GM18858 (cell line): ENCODE data around the gene UPK3BL2.
"Not testable (repeated sequence)": the region's sequence is repeated elsewhere in the genome, so short reads cannot be mapped to it uniquely, and the experiment has no call there.

Experiments used
- ATAC-seq: cut with Tn5 transposase; IDR thresholded peaks from one replicate; pipeline ENCODE4 v1.9.1; 2021; ENCODE audit not compliant: unreplicated experiment

Gene UPK3BL2, protein sequence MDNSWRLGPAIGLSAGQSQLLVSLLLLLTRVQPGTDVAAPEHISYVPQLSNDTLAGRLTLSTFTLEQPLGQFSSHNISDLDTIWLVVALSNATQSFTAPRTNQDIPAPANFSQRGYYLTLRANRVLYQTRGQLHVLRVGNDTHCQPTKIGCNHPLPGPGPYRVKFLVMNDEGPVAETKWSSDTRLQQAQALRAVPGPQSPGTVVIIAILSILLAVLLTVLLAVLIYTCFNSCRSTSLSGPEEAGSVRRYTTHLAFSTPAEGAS

GRCh38 chr7:102543596-102543995 lies at the start of gene UPK3BL2:
TSS of gene UPK3BL2 (minus strand) at chr7:102543696. CDS start at chr7:102543636, 60 bp downstream.
- ATAC-seq: not testable (repeated sequence)

DNA sequence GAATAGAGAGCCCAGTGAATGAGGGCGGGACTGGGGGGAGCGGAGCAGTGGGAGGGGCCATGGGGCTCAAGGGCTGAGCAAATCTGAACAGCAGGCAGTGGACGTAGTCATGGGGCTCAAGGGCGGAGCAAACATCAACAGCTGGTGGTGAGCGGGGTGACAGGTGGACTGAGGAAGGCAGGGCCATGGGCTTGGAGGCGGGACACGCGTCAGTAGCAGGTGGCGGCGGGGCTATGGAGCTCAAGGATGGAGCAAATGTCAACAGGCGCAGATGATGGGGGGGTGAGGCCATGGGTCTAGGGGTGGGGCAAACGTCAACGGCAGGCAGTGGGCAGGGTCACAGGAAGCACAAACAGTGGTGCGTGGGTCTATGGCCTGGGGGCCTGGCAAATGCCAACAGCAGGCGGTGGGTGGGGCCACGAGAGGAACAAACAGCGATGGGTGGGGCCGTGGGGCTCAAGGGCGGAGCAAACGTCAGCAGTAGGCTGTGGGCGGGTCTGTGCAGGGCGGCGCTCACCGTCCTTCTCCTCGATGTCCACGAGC lies 49.1 kb upstream of the UPK3BL2 start:
- ATAC-seq: peak; percentile 25

- peak; percentile 29 for ATAC-seq
Measured at GRCh38 chr7:102589857-102590256, 46.4 kb upstream of the UPK3BL2 start.

- ATAC-seq: not testable (repeated sequence)
Measured at GRCh38 chr7:102583495-102583894, 40.0 kb upstream of the UPK3BL2 start.

- not testable (repeated sequence) for ATAC-seq
Measured at GRCh38 chr7:102581722-102582121, 38.2 kb upstream of the UPK3BL2 start.

DNA sequence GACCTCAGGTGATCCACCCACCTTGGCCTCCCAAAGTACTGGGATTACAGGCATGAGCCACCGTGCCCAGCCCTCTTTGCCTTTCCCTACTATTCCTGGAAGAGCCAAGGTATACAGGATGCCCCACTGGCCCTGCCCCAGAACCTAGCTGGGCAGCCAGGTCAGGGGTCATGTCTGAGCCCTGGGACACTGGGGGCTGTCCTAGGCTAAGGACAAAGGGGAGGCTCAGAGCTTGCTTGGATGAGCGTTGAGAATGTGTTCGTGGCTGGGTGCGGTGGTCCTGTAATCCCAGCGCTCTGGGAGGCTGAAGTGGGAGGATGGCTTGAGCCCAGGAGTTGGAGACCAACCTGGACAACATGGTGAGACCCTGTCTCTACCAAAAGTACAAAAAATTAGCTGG lies 35.0 kb upstream of the UPK3BL2 start:
- ATAC-seq: not testable (repeated sequence)

DNA sequence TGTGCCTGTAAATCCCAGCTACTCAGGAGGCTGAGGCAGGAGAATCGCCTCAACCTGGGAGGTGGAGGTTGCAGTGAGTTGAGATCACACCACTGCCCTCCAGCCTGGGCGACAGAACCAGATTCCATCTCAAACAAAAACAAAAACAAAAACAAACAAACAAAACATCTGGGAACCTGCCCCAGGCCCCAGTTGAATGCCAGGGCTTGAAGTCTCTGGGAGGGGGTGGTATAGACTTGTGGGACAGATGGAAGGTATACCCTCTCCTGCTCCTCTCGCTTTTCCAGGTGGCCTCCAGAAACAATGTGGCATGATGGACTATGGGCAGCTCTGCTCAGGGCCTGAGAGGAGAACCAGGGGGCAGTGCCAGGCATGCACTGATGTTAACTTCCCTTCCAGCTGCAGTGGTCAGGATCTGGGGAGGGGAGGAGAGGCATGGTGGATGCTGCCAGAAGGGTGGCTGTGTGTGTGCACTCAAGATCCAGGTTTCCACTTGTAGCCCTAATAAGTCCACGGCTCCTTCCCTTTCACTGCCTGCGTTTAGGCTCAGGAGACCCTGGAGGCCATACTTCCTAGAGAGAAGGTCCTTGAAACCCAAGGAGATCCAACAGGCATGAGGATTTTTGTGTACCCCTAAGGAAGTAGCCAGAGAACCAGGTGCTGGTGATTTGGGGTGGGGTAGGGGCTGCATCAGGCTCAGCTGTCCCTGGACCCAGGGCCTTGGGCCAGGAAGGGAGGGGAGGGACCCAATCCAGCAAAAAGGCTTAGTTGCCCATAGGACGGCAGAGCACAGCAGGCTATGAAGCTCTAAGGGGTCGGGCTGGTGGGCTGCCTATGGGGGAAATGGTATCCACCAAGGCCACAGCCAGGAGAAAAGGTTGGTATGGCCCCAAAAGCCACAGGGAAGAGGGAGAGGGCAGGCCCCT lies 34.1 kb upstream of the UPK3BL2 start:
- not testable (repeated sequence) for ATAC-seq

GRCh38 chr7:102576363-102576762 lies 32.9 kb upstream of the UPK3BL2 start:
- ATAC-seq: not testable (repeated sequence)

GRCh38 chr7:102574607-102575006 lies 31.1 kb upstream of the UPK3BL2 start:
- not testable (repeated sequence) for ATAC-seq

DNA sequence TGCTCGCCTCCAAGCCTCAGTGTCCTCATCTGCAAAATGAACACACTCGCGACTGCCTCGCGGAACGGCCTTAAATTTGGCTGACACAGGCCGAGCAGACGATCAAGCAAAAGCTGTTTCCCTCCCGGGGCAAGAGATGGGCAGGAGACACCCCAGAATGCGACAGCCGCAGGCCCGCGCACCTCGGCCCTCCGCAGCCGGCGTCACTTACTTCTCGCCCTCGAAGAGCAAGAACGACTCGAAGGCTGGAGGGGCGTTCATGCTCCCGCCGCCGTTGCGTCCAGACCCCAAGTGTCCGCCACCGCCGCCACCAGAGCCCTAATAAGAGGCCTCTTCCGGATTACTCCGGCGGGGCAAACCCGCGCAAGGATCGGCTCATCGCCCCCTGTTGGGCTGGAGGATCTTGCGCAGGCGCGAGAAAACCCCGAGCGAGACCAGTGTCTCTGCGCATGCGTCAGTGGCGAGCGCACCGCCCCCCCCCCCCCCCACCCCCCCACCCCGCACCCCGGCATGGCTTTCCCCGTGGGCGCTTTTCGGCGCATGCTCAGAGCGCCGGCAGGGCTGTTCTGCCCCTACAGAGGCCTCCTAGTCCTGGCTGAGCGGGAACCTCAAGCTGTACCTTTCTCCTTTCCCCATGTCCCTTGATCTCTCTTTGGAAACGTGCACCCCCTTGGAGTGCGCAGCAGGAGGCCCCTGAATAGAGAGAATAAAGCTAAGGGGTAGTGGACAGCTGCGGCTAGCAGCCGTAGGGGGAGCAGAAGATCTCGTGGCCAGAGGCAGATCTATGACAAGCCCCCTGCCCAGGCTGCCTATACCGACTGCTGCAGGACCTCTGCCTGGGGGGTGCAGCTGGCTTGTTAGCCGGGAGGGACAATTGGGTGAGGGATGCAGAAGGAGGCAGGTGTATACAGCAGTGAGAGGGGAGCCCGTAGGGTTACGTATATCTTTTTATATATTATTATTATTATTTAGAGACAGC lies 29.1 kb upstream of the UPK3BL2 start, which contains the start of gene POLR2J3:
Gene POLR2J3, minus strand, starts transcription at position 323 of the 979 bp plus-strand sequence. Its CDS starts 62 bp downstream, at position 261.
- peak; percentile 76 for ATAC-seq

- ATAC-seq: not testable (repeated sequence)
Measured at GRCh38 chr7:102568620-102569019, 25.1 kb upstream of the UPK3BL2 start.

GRCh38 chr7:102550808-102551422 lies 7.4 kb upstream of the UPK3BL2 start, which contains the start of gene SPDYE2:
TSS of gene SPDYE2 (plus strand) at chr7:102551226. CDS start at chr7:102553256, 2,030 bp downstream.
- ATAC-seq: not testable (repeated sequence)

DNA sequence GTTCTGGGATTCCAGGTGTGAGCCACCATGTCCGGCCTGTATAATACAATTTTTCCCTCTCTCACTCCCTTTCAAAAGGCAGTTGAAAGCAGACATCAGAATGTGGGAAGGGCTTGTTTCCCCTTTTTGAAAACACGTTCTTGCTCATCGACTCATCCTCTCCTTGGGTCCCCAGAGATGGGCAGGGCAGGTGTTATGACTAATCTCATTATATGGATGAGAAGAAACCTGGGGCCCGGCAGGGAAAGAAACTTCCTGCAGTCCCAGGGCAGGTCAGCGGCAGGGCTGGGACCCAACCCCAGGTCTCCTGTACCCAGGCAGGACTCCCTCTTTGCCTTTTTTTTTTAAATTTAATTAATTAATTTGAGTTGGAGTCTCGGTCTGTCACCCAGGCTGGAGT lies 2.9 kb upstream of the UPK3BL2 start:
- ATAC-seq: peak; percentile 70

DNA sequence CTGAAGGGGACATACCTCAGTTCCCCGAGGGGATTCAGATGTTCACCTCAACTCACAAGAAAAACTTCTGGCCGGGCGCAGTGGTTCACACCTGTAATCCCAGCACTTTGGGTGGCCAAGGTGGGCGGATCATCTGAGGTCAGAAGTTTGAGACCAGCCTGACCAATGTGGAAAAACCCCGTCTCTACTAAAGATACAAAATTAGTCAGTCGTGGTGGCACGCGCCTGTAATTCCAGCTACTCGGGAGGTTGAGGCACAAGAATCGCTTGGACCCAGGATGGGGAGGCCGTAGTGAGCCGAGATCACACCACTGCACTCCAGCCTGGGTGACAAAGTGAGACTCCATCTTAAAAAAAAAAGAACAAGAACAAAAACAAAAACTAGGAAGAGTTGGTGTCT lies 1.8 kb upstream of the UPK3BL2 start:
- ATAC-seq: not testable (repeated sequence)

- not testable (repeated sequence) for ATAC-seq
Measured at GRCh38 chr7:102544372-102544771, 876 bp upstream of the UPK3BL2 start.

GRCh38 chr7:102542771-102543170 lies 725 bp downstream of the UPK3BL2 start:
- ATAC-seq: not testable (repeated sequence)

DNA sequence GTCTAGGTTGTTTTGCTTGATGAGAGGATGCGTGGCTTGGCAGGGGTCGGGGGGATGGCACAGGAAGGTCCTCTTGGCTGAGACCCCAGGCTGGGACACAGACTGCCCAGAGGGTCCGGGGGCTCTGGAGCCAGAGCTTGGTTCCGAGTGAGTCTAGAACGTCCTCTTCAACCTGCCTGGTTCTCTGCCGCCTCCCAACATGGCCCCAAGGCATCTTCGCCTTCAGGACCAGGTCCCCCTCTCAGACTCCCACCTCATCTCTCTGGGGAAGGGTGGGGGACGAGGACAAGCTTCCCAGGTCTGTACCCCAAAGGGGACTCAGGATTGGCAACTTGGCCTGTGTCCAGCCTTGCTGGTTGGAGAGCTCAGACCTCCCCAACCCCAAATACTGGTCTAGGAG lies 1.4 kb downstream of the UPK3BL2 start:
- not testable (repeated sequence) for ATAC-seq

- not testable (repeated sequence) for ATAC-seq
Measured at GRCh38 chr7:102540604-102541003, 2.9 kb downstream of the UPK3BL2 start.

DNA sequence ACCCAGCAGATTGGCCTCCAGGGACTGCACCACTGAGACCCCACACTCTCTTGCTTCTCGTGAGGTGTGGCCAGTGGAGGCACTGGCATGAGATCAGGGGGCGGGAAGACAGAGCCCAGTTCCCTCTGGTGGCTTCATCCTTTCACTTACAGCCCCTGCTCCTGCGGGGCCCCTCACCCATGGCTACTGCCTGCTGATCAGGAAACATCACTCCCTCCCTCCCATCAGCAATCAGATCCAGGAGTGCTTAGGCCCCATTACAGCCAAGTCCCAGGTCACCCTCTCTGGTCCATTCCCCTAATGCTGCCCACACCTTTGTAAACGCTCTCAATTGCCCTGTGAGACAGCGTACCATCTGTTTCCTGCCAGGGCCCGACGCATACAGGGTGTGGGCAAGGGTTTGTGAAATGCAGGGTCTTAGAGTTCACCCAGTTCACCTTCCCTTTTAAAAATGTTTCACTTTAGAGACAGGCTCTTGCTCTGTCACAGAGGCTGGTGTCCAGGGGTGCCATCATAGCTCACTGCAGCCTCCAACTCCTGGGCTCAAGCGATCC lies 8.4 kb downstream of the UPK3BL2 start:
- not testable (repeated sequence) for ATAC-seq
